Psoas muscle (tissue), 8 donors: Measurements from ENCODE around the gene GABBR1. TPM values are rescaled to one million over a fixed set of nuclear protein-coding genes. Genes with fewer than 3 reads are reported as not detected.

Experiments
- ATAC-seq, 4 donors: fragments of 200-7000 bp; cut with Tn5 transposase; one replicate each; pipeline ENCODE4 v1.9.1; 2020; ENCODE audit warnings: moderate library complexity in 3 of 4, mild to moderate bottlenecking in 2 of 4
- DNase-seq, 2 donors: peaks; one replicate each; pipeline ENCODE4 v3.0.0-alpha.2; 2020
- H3K27ac ChIP-seq: fragments of 200-600 bp; one replicate; pipeline ENCODE4 v1.8.0; 2022
- H3K27me3 ChIP-seq, 3 donors: fragments of 200-600 bp in 1 of 3; one replicate each; pipeline versions ENCODE4 v1.6.1 to v1.8.0; 2013 to 2022; ENCODE audit warnings: low read length in 2 of 3, mild to moderate bottlenecking in 2 of 3, moderate library complexity in 1 of 3; ENCODE audit not compliant: insufficient read depth in 3 of 3
- H3K36me3 ChIP-seq, 2 donors: fragments of 200-600 bp in 1 of 2; one replicate each; pipeline versions ENCODE4 v1.6.1 to v1.8.0; 2013 to 2022; ENCODE audit warnings: low read depth in 1 of 2, mild to moderate bottlenecking in 1 of 2, moderate library complexity in 1 of 2; ENCODE audit not compliant: insufficient read depth in 1 of 2
- H3K4me1 ChIP-seq: fragments of 200-600 bp; one replicate; pipeline ENCODE4 v1.8.0; 2022
- H3K4me3 ChIP-seq: fragments of 200-600 bp; one replicate; pipeline ENCODE4 v1.8.0; 2022; ENCODE audit warnings: mild to moderate bottlenecking
- H3K9me3 ChIP-seq: fragments of 200-600 bp; one replicate; pipeline ENCODE4 v1.8.0; 2022
- WGBS, 3 donors: extraction: QIAGEN DNeasy Blood & Tissue Kit; methylation state at CpG; one replicate each; pipeline versions ENCODE4 v1.1.6 to v1.1.7; 2013; 5-methylcytosine and 5-hydroxymethylcytosine counted together
- intact Hi-C, 2 donors: fragments of 100-400 bp; cut with DNase I; formaldehyde crosslinking; loops; one replicate each; pipeline versions ENCODE4 v1.11.0 to v1.14.2; 2022
- polyA plus RNA-seq, 3 donors: library from polyadenylated mRNA; stranded (reverse); fragments of 200-250 nt; gene quantifications; one replicate each; pipeline ENCODE4 v1.2.3, GENCODE V29; 2013
- total RNA-seq, 4 donors: library from RNA; stranded (reverse); fragmentation: NEBNext Ultra II Directional in 2 of 4; extraction: Animal tissue kit (Norgen Biotek cat#: 25700) in 2 of 4; gene quantifications; one replicate each; pipeline versions ENCODE4 v1.2.1 to v1.2.4, GENCODE V29; 2021 to 2023
- TF ChIP-seq, protein P1 (sequence below): fragments of 200-600 bp; IDR thresholded peaks from one replicate; pipeline ENCODE4 v1.8.0; 2022; ENCODE audit warnings: antibody characterized with exemption
- donor health status: healthy with polysubstance abuse.
- donor health status: DM: no; HTN: no; CAD: no; lungs with moderate emphysema.
- donor health status: Bipolar disorder and iron deficiency.
- donor health status: healthy.
- donor health status: DM: yes; HTN: yes; CAD: no.
- donor health status: DM: no; HTN: no; CAD: no.
- donor health status: DM: no; HTN: no; CAD: no.
- donor health status: DM: yes; HTN: yes; CAD: no.

GABBR1 gene
- total and polyA plus RNA-seq, 7 donors: 2.5 to 10.2 (median 4.6) TPM

DNA sequence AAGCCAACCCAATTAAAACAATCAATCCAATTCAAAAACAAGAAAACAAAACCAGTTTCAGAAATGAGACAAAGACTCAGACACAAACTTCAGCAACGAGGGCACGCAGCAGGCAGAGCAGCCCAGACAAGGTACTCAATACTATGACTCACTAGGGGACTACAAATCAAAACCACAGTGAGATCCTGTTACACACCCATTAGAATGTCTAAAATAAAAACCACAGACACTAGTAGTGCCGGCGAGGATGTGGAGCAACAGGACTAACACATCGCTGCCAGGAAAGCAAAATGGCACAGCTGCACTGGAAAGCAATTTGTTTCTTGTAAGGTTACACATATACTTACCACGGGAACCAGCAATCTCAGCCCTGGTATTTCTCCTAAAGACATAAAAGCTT lies 116.9 kb downstream of the GABBR1 start:
- H3K36me3 ChIP-seq: no peaks in the 10 kb centered on the region
- H3K27ac ChIP-seq: no peak overlapping the region
- 16 to 36% (median 19%) methylated on average over 6 of the region's 6 CpGs for WGBS, 3 donors
- DNase-seq (no peak), ATAC-seq (no peak)
- intact Hi-C loops: no loop called here
- no peaks in the 10 kb centered on the region for H3K9me3 ChIP-seq
- H3K27me3 ChIP-seq: peaks cover 0 to 4% (median 0%) of the 10 kb centered on the region in 3 donors
- H3K4me1 ChIP-seq: no peaks in the 10 kb centered on the region
- TF ChIP-seq, protein P1, sequence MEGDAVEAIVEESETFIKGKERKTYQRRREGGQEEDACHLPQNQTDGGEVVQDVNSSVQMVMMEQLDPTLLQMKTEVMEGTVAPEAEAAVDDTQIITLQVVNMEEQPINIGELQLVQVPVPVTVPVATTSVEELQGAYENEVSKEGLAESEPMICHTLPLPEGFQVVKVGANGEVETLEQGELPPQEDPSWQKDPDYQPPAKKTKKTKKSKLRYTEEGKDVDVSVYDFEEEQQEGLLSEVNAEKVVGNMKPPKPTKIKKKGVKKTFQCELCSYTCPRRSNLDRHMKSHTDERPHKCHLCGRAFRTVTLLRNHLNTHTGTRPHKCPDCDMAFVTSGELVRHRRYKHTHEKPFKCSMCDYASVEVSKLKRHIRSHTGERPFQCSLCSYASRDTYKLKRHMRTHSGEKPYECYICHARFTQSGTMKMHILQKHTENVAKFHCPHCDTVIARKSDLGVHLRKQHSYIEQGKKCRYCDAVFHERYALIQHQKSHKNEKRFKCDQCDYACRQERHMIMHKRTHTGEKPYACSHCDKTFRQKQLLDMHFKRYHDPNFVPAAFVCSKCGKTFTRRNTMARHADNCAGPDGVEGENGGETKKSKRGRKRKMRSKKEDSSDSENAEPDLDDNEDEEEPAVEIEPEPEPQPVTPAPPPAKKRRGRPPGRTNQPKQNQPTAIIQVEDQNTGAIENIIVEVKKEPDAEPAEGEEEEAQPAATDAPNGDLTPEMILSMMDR: no peak
- no peak overlapping the region for H3K4me3 ChIP-seq

DNA sequence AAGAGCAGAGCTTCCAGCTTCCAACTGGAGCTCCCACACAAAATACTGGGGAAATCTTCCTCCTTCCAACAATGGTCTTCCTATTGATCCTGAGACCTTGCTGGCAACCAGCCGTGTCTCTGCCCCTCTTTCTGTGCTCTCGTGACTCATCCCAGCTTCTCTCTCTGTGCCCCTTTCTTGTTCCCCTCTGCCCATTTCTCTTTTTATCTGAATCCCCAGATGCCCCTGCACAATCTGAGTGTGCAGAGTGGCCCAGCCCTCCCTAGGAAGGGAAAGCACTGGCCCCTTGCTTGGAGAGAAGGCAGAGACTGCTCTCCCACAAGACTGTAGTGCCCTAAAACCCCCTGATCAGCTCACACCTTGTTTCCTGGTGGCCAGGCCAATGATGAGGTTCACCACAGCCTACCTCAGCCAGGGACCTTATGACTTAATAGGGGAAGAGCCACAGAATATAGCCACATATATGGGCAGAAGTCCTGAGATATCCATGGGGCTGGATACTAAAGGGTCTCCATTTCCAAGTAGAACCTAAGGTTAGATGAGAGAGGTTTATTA lies 122.2 kb downstream of the GABBR1 start:
- Histone ChIP-seq H3K36me3 (no peaks in the 10 kb centered on the region), H3K27me3 (no peaks in the 10 kb centered on the region), H3K4me3 (no peak overlapping the region), H3K9me3 (no peaks in the 10 kb centered on the region), H3K27ac (no peak overlapping the region), H3K4me1 (no peaks in the 10 kb centered on the region)
- intact Hi-C loops: no loop called here
- TF ChIP-seq, protein P1: no peak
- no peak for DNase-seq
- ATAC-seq: no peak
- 61 to 76% (median 73%) methylated on average over 2 of the region's 2 CpGs for WGBS, 3 donors

DNA sequence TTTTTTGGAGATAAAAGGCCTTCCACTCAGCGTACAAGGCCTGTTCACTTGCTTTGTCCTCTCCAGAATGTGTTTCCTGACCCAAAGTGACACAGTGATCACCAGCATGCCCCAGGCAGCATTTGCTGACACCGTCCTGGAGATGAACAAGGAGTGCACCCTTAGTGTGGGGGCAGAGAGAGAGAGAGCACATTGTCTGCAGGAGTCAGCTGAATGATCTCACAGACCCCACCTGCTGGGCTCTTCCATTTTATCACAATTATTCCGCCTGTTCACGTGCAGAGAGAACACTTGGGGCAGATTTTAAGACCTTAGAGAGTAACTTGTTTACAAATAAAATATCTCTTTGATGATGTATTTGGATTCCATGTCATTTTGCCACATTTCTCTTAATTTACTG lies 122.8 kb downstream of the GABBR1 start:
- no peaks in the 10 kb centered on the region for H3K36me3 ChIP-seq
- TF ChIP-seq, protein P1: no peak
- 34 to 49% (median 39%) methylated on average over 4 of the region's 4 CpGs for WGBS, 3 donors
- ATAC-seq (no peak), DNase-seq (no peak)
- H3K9me3 ChIP-seq: no peaks in the 10 kb centered on the region
- H3K4me3 ChIP-seq: no peak overlapping the region
- H3K4me1 ChIP-seq: no peaks in the 10 kb centered on the region
- no peaks in the 10 kb centered on the region for H3K27me3 ChIP-seq
- H3K27ac ChIP-seq: no peak overlapping the region
- intact Hi-C loops: no loop called here

Other genes starting within 250 kb of the GABBR1 start
- not detected for gene OR12D2, start 237.6 kb downstream of the GABBR1 start, total RNA-seq
- gene OR12D2, start 237.6 kb downstream of the GABBR1 start, polyA plus RNA-seq: not detected
- gene OR12D1, start 218.3 kb downstream of the GABBR1 start, total RNA-seq: not detected
- gene OR12D1, start 218.3 kb downstream of the GABBR1 start, polyA plus RNA-seq: not detected
- gene OR10C1, start 193.9 kb downstream of the GABBR1 start, total RNA-seq: not detected
- gene OR10C1, start 193.9 kb downstream of the GABBR1 start, polyA plus RNA-seq: not detected
- gene OR11A1, start 176.1 kb downstream of the GABBR1 start, total RNA-seq: not detected
- not detected for gene OR11A1, start 176.1 kb downstream of the GABBR1 start, polyA plus RNA-seq
- gene OR2H1, start 176.0 kb downstream of the GABBR1 start, total RNA-seq: not detected
- gene OR2H1, start 176.0 kb downstream of the GABBR1 start, polyA plus RNA-seq: under 1 TPM in 1 of 3 donors, not detected in 2; 0.10 TPM
- not detected for gene MAS1L, start 145.2 kb downstream of the GABBR1 start, total RNA-seq
- gene MAS1L, start 145.2 kb downstream of the GABBR1 start, polyA plus RNA-seq: not detected
- under 1 TPM in 2 of 4 donors, not detected in 2; 0.25 to 0.26 TPM for gene UBD, start 73.5 kb downstream of the GABBR1 start, total RNA-seq
- gene UBD, start 73.5 kb downstream of the GABBR1 start, polyA plus RNA-seq: under 1 TPM in 2 of 3 donors, not detected in 1; 0.23 to 0.30 TPM
- gene OR2H2, start 48.1 kb downstream of the GABBR1 start, total RNA-seq: not detected
- not detected for gene OR2H2, start 48.1 kb downstream of the GABBR1 start, polyA plus RNA-seq
- not detected for gene MOG, start 23.9 kb upstream of the GABBR1 start, total RNA-seq
- under 1 TPM in 1 of 3 donors, not detected in 2; 0.08 TPM for gene MOG, start 23.9 kb upstream of the GABBR1 start, polyA plus RNA-seq
- not detected for gene ZFP57, start 48.0 kb upstream of the GABBR1 start, total RNA-seq
- under 1 TPM in 1 of 3 donors, not detected in 2; 0.08 TPM for gene ZFP57, start 48.0 kb upstream of the GABBR1 start, polyA plus RNA-seq
- 10 to 100 TPM; 16.5 to 25.6 (median 16.8) TPM for gene HLA-F, start 90.3 kb upstream of the GABBR1 start, total RNA-seq
- gene HLA-F, start 90.3 kb upstream of the GABBR1 start, polyA plus RNA-seq: 10 to 100 TPM; 12.0 to 26.5 (median 19.6) TPM
- gene HLA-G, start 194.6 kb upstream of the GABBR1 start, total RNA-seq: under 1 TPM in 2 of 4 donors, not detected in 2; 0.15 to 0.42 TPM
- gene HLA-G, start 194.6 kb upstream of the GABBR1 start, polyA plus RNA-seq: not detected